PC-9 (cell line): Measurements from ENCODE around the gene DENND11.

ENCODE experiments used
- EZH2 ChIP-seq: fragments of 200-600 bp; sonication (generic); IDR thresholded peaks from 2 replicates; pipeline ENCODE4 v1.8.0; 2017; ENCODE audit warnings: antibody characterized with exemption, low read depth
- TF ChIP-seq, protein P1 (sequence below): fragments of 200-600 bp; sonication (generic); conservative IDR thresholded peaks from 2 replicates; pipeline ENCODE4 v1.6.1; 2017; ENCODE audit warnings: mixed run types, antibody characterized with exemption, mild to moderate bottlenecking, moderate library complexity

- no peak for TF ChIP-seq EZH2
- TF ChIP-seq, protein P1, sequence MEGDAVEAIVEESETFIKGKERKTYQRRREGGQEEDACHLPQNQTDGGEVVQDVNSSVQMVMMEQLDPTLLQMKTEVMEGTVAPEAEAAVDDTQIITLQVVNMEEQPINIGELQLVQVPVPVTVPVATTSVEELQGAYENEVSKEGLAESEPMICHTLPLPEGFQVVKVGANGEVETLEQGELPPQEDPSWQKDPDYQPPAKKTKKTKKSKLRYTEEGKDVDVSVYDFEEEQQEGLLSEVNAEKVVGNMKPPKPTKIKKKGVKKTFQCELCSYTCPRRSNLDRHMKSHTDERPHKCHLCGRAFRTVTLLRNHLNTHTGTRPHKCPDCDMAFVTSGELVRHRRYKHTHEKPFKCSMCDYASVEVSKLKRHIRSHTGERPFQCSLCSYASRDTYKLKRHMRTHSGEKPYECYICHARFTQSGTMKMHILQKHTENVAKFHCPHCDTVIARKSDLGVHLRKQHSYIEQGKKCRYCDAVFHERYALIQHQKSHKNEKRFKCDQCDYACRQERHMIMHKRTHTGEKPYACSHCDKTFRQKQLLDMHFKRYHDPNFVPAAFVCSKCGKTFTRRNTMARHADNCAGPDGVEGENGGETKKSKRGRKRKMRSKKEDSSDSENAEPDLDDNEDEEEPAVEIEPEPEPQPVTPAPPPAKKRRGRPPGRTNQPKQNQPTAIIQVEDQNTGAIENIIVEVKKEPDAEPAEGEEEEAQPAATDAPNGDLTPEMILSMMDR: no peak
Observed at GRCh38 chr7:141695803-141696289, 6.1 kb downstream of the DENND11 start.
